HepG2 (cell line): Measurements from ENCODE around the gene PTPRC. TPM values are rescaled to one million over a fixed set of nuclear protein-coding genes. Genes with fewer than 3 reads are reported as not detected.

ENCODE experiments used
- ATF7-NPFF ChIP-seq: sonication (generic); formaldehyde crosslinking; IDR thresholded peaks from 2 replicates; pipeline ENCODE4 v1.8.1; 2023; ENCODE audit warnings: mild to moderate bottlenecking, low read depth, missing genetic modification reagents, moderate library complexity
- CERS6 ChIP-seq: sonication (generic); formaldehyde crosslinking; IDR thresholded peaks from 2 replicates; pipeline ENCODE4 v1.5.0; 2020; ENCODE audit warnings: missing genetic modification reagents
- FOXP1 ChIP-seq, 2 experiments: fragments of 450-650 bp in 1 of 2; IDR thresholded peaks; 2 replicates each; pipeline ENCODE4 v1.6.1; 2017 to 2018; ENCODE audit warnings: antibody characterized with exemption in 1 of 2
- POGZ ChIP-seq: sonication (generic); formaldehyde crosslinking; IDR thresholded peaks from 2 replicates; pipeline ENCODE4 v1.4.0; 2020; ENCODE audit warnings: mild to moderate bottlenecking, missing genetic modification reagents
- SP5 ChIP-seq: IDR thresholded peaks from 2 replicates; pipeline ENCODE4 v1.6.1; 2016; ENCODE audit warnings: low read depth, borderline replicate concordance
- TEAD2 ChIP-seq: sonication (generic); formaldehyde crosslinking; IDR thresholded peaks from 2 replicates; pipeline ENCODE4 v1.9.0; 2021; ENCODE audit warnings: missing genetic modification reagents
- TOPORS ChIP-seq: sonication (generic); formaldehyde crosslinking; IDR thresholded peaks from 2 replicates; pipeline ENCODE4 v1.8.0; 2023; ENCODE audit warnings: mild to moderate bottlenecking, missing genetic modification reagents
- ZBTB20 ChIP-seq: sonication (generic); formaldehyde crosslinking; IDR thresholded peaks from 2 replicates; pipeline ENCODE4 v1.8.1; 2023; ENCODE audit warnings: missing genetic modification reagents, low read depth, mild to moderate bottlenecking, borderline replicate concordance
- ZFAT ChIP-seq: sonication (generic); formaldehyde crosslinking; conservative IDR thresholded peaks from 2 replicates; pipeline ENCODE4 v1.8.1; 2023; ENCODE audit warnings: missing genetic modification reagents, inconsistent platforms
- ZNF317 ChIP-seq: sonication (generic); formaldehyde crosslinking; IDR thresholded peaks from 2 replicates; pipeline ENCODE4 v1.5.0; 2020; ENCODE audit warnings: mild to moderate bottlenecking, missing genetic modification reagents
- ZNF432 ChIP-seq: sonication (generic); formaldehyde crosslinking; IDR thresholded peaks from 2 replicates; pipeline ENCODE4 v1.5.0; 2020; ENCODE audit warnings: missing genetic modification reagents, mild to moderate bottlenecking, borderline replicate concordance
- polyA plus RNA-seq, 8 experiments: library from polyadenylated mRNA; depleted of rRNA in 3 of 8; stranded (reverse) in 7 of 8; unstranded in 1 of 8; fragments of >200 nt; fragmentation: Illumina TruSeq in 4 of 8; extraction: Trizol in 4 of 8; gene quantifications; 2 replicates each; pipeline versions ENCODE4 v1.2.1 to v1.2.3, GENCODE V29; 2011 to 2016; ENCODE audit warnings: low read depth in 4 of 8, missing spikeins in 1 of 8, mixed read lengths in 1 of 8; ENCODE audit not compliant: insufficient read depth in 1 of 8
- total RNA-seq, 5 experiments: library from RNA; depleted of rRNA; stranded (reverse); fragments of >200 nt; fragmentation: Illumina TruSeq; extraction: Trizol; gene quantifications; 2 replicates each; pipeline ENCODE4 v1.2.3, GENCODE V29; 2016; ENCODE audit warnings: low read depth in 1 of 5
- TF ChIP-seq, protein P1 (sequence below), 2 experiments: IDR thresholded peaks; 2 replicates each; pipeline ENCODE4 v1.6.1; 2011 to 2012; ENCODE audit warnings: low read length in 2 of 2, borderline replicate concordance in 1 of 2, low read depth in 1 of 2, mild to moderate bottlenecking in 1 of 2, moderate library complexity in 1 of 2
- TF ChIP-seq, protein P2 (sequence below): sonication (generic); formaldehyde crosslinking; IDR thresholded peaks from 2 replicates; pipeline ENCODE4 v1.5.1; 2020; ENCODE audit warnings: missing genetic modification reagents, mild to moderate bottlenecking, borderline replicate concordance

Gene PTPRC
- total and polyA plus RNA-seq, 2 of the 13 experiments (the other 11 are each of a cell fraction or from before 2014, with no cell fraction given) = not detected

DNA sequence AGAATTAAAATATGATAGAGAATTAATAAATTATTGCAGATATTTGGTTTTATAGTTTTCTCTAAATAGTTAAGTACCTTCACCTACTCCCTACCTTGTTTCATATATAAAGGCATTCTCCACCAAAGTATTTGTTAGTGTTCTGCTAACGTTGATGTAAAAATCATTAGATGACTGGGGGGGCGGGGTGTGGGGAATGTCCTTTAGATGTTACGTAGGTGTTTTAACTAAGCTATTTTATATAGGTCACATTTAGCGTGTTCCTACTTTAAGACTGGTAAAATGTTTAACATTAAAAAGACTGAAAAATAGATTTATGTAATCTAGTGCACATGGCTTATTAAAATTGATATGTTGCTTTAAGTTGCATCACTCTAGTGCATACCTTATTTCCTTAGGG lies 48.6 kb downstream of the PTPRC start (continued):
- TF ChIP-seq TEAD2 (CRISPR knock-in tag) = no peak
- TF ChIP-seq TOPORS = no peak
- no peak for TF ChIP-seq ZFAT
- TF ChIP-seq SP5 (CRISPR knock-in tag) = no peak
- no peak for TF ChIP-seq CERS6 (CRISPR knock-in tag)
- TF ChIP-seq, protein P1, sequence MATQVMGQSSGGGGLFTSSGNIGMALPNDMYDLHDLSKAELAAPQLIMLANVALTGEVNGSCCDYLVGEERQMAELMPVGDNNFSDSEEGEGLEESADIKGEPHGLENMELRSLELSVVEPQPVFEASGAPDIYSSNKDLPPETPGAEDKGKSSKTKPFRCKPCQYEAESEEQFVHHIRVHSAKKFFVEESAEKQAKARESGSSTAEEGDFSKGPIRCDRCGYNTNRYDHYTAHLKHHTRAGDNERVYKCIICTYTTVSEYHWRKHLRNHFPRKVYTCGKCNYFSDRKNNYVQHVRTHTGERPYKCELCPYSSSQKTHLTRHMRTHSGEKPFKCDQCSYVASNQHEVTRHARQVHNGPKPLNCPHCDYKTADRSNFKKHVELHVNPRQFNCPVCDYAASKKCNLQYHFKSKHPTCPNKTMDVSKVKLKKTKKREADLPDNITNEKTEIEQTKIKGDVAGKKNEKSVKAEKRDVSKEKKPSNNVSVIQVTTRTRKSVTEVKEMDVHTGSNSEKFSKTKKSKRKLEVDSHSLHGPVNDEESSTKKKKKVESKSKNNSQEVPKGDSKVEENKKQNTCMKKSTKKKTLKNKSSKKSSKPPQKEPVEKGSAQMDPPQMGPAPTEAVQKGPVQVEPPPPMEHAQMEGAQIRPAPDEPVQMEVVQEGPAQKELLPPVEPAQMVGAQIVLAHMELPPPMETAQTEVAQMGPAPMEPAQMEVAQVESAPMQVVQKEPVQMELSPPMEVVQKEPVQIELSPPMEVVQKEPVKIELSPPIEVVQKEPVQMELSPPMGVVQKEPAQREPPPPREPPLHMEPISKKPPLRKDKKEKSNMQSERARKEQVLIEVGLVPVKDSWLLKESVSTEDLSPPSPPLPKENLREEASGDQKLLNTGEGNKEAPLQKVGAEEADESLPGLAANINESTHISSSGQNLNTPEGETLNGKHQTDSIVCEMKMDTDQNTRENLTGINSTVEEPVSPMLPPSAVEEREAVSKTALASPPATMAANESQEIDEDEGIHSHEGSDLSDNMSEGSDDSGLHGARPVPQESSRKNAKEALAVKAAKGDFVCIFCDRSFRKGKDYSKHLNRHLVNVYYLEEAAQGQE (IDR thresholded peaks at IDR 0.05; ENCODE audit: borderline replicate concordance in 1 of 2, low read depth in 1 of 2, low read length in 2 of 2) = no peak
- no peak for TF ChIP-seq ZNF317 (CRISPR knock-in tag)
- TF ChIP-seq POGZ (CRISPR knock-in tag) = no peak
- TF ChIP-seq, protein P2, sequence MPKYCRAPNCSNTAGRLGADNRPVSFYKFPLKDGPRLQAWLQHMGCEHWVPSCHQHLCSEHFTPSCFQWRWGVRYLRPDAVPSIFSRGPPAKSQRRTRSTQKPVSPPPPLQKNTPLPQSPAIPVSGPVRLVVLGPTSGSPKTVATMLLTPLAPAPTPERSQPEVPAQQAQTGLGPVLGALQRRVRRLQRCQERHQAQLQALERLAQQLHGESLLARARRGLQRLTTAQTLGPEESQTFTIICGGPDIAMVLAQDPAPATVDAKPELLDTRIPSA = no peak
- no peak for TF ChIP-seq ZBTB20 (CRISPR knock-in tag)
- TF ChIP-seq ZNF432 (CRISPR knock-in tag) = no peak
- TF ChIP-seq ATF7-NPFF (CRISPR knock-in tag) = no peak
- no peak for TF ChIP-seq FOXP1 (IDR thresholded peaks at IDR 0.05)
- TF ChIP-seq FOXP1 (CRISPR knock-in tag; IDR thresholded peaks at IDR 0.05) = no peak
